Colonic mucosa (tissue), 4 donors: ENCODE measurements around the gene PPTC7. TPM values are rescaled to one million over a fixed set of nuclear protein-coding genes. Genes with fewer than 3 reads are reported as not detected.
A peak's percentile ranks its signal among the peaks of the same experiment; 100 is the strongest.

Experiments used
- DNase-seq: peaks from one replicate; pipeline ENCODE4 v3.0.0-alpha.2; 2020
- H3K27ac ChIP-seq: fragments of 200-600 bp; one replicate; pipeline ENCODE4 v1.8.0; 2021
- H3K27me3 ChIP-seq: fragments of 200-600 bp; one replicate; pipeline ENCODE4 v1.8.0; 2021
- H3K36me3 ChIP-seq: fragments of 200-600 bp; one replicate; pipeline ENCODE4 v1.8.0; 2021
- H3K4me1 ChIP-seq: fragments of 200-600 bp; one replicate; pipeline ENCODE4 v1.8.0; 2021; ENCODE audit warnings: mild to moderate bottlenecking
- H3K4me3 ChIP-seq: fragments of 200-600 bp; one replicate; pipeline ENCODE4 v1.8.0; 2021
- H3K9ac ChIP-seq, 2 donors: one replicate each; pipeline ENCODE4 v1.7.0; 2013; ENCODE audit warnings: control low read depth in 2 of 2, low read depth in 2 of 2, low read length in 2 of 2
- H3K9me3 ChIP-seq: fragments of 200-600 bp; one replicate; pipeline ENCODE4 v1.8.0; 2021
- intact Hi-C: fragments of 100-400 bp; cut with DNase I; formaldehyde crosslinking; loops from one replicate; pipeline ENCODE4 v1.14.1; 2022
- total RNA-seq, 2 donors: library from RNA; stranded (reverse); fragmentation: NEBNext Ultra II Directional in 1 of 2; extraction: Animal tissue kit (Norgen Biotek cat#: 25700) in 1 of 2; gene quantifications; one replicate each; pipeline ENCODE4 v1.2.1, GENCODE V29; 2021
- TF ChIP-seq, protein P1 (sequence below): fragments of 200-600 bp; IDR thresholded peaks from one replicate; pipeline ENCODE4 v1.8.0; 2022; ENCODE audit warnings: antibody characterized with exemption, mild to moderate bottlenecking
- donor health status: healthy.
- donor health status: DM: no; HTN: no; CAD: no.
- donor health status: DM: no; HTN: no; CAD: no.

The PPTC7 gene
- 10 to 100 TPM; 25.7 to 34.9 TPM for total RNA-seq

DNA sequence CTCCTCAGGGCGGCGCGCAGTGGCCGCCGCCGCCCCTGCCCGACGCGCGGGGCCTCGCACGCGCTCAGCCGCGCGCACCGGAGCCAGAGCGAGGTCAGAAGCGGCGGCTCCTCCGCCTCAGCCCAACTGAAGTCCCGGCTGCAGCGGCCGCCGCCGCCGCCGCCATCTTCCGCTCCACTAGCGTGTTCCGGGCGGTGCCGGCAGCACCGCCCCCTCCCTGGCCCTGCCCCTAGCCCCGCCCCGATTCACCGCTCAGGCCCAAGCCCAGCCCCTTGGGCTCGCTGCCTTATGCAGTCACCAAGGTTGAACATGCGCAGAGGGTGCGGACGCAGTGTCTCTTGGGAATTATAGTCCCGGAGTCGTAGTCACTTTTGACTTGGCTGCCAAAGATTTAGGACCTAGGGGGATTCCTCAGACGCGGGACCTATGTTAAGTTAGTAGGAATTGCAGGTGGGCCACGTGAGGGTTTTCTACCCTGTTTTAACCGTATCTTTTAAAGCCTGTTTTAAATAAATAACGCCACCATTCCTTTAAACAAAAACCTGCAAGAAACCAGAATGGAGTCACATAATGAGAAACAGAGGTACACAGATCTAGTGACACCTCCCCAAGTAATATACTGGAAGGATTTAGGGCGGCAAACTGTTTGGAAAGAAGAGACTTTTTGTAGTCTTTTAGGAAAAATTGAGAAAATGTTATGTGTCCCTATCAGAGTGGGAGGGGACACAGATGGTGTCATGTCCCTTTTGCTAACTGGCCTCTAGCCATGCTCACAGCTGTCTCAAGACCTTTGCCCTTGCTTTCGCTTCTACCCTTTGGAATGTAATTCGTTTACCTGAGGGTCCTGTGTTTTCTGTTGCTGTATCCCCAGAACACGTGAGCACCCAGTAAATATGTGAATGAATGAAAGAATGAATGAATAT, at the start of gene PPTC7:
Gene PPTC7, minus strand, starts transcription at position 182 of the 923 bp plus-strand sequence. CDS start 287 bp downstream, outside the sequence.
- TF ChIP-seq, protein P1, sequence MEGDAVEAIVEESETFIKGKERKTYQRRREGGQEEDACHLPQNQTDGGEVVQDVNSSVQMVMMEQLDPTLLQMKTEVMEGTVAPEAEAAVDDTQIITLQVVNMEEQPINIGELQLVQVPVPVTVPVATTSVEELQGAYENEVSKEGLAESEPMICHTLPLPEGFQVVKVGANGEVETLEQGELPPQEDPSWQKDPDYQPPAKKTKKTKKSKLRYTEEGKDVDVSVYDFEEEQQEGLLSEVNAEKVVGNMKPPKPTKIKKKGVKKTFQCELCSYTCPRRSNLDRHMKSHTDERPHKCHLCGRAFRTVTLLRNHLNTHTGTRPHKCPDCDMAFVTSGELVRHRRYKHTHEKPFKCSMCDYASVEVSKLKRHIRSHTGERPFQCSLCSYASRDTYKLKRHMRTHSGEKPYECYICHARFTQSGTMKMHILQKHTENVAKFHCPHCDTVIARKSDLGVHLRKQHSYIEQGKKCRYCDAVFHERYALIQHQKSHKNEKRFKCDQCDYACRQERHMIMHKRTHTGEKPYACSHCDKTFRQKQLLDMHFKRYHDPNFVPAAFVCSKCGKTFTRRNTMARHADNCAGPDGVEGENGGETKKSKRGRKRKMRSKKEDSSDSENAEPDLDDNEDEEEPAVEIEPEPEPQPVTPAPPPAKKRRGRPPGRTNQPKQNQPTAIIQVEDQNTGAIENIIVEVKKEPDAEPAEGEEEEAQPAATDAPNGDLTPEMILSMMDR = no peak
- intact Hi-C loops = no loop called here
- H3K9ac ChIP-seq = peak within 1 kb of the TSS; percentile 94 to 98
- peak within 1 kb of the TSS; percentile 75 for H3K27ac ChIP-seq
- peaks cover 3% of the 10 kb centered on the region for H3K4me1 ChIP-seq
- peak; percentile 99 for DNase-seq
- peak within 1 kb of the TSS; percentile 84 for H3K4me3 ChIP-seq
- no peaks in the 10 kb centered on the region for H3K27me3 ChIP-seq
- no peaks in the 10 kb centered on the region for H3K9me3 ChIP-seq
- no peaks in the 10 kb centered on the region for H3K36me3 ChIP-seq

DNA sequence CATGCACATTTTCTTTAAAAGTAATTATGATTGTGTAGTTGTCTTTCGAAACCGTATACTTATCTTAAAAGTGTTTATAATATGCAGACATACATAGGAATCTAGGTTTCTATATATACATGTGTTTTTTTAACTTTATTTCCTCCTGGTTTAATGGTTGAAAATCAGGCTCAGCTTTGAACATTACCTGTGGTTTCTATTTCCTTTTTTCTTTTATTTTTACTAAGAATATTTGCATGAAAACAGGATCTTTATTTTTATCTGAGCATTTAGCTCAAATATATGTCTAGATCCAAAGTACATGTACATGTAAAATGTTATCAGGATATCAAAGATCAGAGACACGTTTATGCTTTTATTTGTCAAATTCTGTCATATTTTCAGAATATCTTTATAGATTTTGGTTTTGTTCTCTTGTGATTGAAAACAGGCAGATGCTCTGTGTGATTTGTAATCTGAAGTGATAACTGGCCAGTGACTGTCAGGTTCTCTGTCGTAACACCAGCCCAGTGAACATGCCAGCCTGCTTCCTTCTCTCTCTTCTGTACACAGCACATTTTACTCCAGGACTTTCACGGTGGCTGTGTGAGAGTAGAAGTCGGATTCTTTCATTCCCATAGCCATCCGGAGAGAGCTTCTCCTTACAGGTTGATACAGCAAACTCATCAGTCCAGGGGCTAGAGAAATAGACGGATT, 44.5 kb upstream of the PPTC7 start:
- Histone ChIP-seq H3K36me3 (no peaks in the 10 kb centered on the region), H3K4me3 (no peak overlapping the region), H3K4me1 (no peaks in the 10 kb centered on the region), H3K9ac (no peak overlapping the region), H3K9me3 (no peaks in the 10 kb centered on the region), H3K27ac (no peak overlapping the region), H3K27me3 (no peaks in the 10 kb centered on the region)
- no peak for DNase-seq
- TF ChIP-seq, protein P1 = no peak
- intact Hi-C loops = loop anchor here (10.0 kb wide), 1 partner anchor 67 kb away; no protein-coding TSS in a partner anchor

DNA sequence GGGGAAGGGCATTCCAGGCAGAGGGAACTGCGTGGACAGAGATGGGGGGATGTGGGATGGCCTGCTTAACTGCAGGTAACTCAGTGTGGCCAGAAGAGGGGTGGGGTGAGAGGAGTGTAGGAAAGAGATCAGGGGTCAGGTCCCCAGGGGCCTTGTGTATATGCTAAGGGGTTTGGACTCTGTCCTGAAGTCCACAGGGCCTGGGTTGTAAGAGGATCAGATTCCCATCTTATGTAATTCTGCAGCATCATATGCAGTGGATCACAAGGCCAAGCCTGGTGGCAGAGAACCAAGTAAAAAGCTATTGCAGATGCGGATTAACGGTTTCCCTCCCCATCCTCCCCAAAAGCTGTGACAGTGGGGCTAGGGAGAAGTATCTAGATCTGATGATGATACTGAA, 39.5 kb upstream of the PPTC7 start:
- no peak overlapping the region for H3K4me3 ChIP-seq
- no peak overlapping the region for H3K9ac ChIP-seq
- no peaks in the 10 kb centered on the region for H3K27me3 ChIP-seq
- TF ChIP-seq, protein P1 = no peak
- DNase-seq = no peak
- H3K27ac ChIP-seq = no peak overlapping the region
- intact Hi-C loops = loop anchor here (10.0 kb wide), 1 partner anchor 72 kb away; no protein-coding TSS in a partner anchor
- H3K4me1 ChIP-seq = no peaks in the 10 kb centered on the region
- H3K36me3 ChIP-seq = no peaks in the 10 kb centered on the region
- H3K9me3 ChIP-seq = no peaks in the 10 kb centered on the region

DNA sequence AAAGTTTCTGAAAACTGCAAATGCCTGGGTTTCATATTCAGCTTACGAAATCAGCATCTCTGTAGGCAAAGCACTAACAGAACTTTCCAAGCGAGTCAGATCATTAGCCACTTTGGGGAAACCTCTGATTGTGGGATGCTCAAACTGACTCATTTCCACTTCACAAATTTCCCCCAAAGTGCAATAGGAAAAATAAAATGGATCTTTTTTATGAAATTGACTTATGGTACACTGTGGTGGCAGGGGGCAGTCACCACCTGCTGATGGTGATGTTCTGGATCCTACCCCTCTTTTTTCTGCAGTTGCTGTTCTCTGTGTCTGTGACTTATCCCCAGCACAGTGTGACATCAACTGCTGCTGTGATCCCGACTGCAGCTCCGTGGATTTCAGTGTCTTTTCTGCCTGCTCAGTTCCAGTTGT, 36.4 kb upstream of the PPTC7 start:
- TF ChIP-seq, protein P1 = no peak
- H3K4me3 ChIP-seq = no peak overlapping the region
- no peak overlapping the region for H3K27ac ChIP-seq
- DNase-seq = no peak
- H3K9me3 ChIP-seq = no peaks in the 10 kb centered on the region
- peaks cover 3% of the 10 kb centered on the region for H3K4me1 ChIP-seq
- intact Hi-C loops = no loop called here
- no peaks in the 10 kb centered on the region for H3K27me3 ChIP-seq
- H3K9ac ChIP-seq = no peak overlapping the region
- H3K36me3 ChIP-seq = no peaks in the 10 kb centered on the region

DNA sequence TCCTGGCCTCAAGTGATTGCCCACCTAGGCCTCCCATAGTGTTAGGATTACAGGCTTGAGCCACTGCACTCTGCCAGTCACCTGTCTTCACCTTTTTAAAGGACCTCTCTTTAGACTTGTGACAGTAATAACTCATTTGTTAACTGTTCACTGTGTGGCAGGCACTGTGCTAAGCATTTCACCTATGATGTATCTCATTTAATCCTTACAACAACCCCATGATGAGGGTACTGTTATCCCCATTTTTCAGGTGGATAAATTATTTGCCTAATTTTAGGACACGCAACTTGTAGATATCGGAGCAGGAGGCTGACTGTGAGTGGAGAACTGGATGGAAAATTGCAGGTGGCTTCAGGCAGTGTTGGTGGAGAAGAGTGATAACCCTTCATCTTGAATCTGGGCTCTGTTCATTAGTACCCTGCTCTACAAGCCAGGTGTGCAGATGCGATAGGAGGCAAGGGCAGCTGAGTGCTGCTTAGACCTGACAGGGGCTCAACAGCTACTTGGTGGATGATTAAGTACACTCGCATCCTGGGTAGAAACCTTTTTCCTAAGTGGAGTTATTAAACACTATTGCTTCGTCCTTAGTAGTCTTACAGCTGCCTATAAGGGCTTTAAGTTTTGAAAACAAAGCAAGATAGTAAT, 33.5 kb upstream of the PPTC7 start:
- H3K36me3 ChIP-seq = no peaks in the 10 kb centered on the region
- H3K27ac ChIP-seq = no peak overlapping the region
- H3K9me3 ChIP-seq = no peaks in the 10 kb centered on the region
- no peak for DNase-seq
- no peak overlapping the region for H3K9ac ChIP-seq
- peaks cover 6% of the 10 kb centered on the region for H3K4me1 ChIP-seq
- TF ChIP-seq, protein P1 = no peak
- no peak overlapping the region for H3K4me3 ChIP-seq
- H3K27me3 ChIP-seq = no peaks in the 10 kb centered on the region
- intact Hi-C loops = no loop called here
